GM12874 (cell line): ENCODE data around the gene PRUNE2.

ENCODE experiments used
- TF ChIP-seq, protein P1 (sequence below): IDR thresholded peaks from 2 replicates; pipeline ENCODE4 v1.5.1; 2011; ENCODE audit warnings: low read depth, mild to moderate bottlenecking, control low read depth, low read length, moderate library complexity; ENCODE audit not compliant: insufficient read depth

Gene PRUNE2

DNA sequence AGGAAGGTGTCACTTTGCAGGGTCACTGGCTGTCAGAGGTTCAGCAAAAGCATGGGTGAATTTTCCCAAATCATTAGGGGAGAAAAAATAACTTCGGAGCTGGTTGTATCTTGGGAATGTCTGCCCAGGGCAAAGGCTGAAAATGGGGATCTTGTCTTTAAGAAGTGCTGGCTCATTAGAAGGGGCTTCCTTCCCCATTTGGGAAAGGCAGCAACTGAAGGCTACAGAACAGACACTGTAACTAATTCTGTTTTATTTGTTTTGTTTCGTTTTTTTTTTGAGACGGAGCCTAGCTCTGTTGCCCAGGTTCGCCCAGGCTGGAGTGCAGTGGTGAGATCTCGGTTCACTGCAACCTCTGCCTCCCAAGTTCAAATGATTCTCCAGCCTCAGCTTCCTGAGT is 212.0 kb downstream of the PRUNE2 start:
- TF ChIP-seq, protein P1, sequence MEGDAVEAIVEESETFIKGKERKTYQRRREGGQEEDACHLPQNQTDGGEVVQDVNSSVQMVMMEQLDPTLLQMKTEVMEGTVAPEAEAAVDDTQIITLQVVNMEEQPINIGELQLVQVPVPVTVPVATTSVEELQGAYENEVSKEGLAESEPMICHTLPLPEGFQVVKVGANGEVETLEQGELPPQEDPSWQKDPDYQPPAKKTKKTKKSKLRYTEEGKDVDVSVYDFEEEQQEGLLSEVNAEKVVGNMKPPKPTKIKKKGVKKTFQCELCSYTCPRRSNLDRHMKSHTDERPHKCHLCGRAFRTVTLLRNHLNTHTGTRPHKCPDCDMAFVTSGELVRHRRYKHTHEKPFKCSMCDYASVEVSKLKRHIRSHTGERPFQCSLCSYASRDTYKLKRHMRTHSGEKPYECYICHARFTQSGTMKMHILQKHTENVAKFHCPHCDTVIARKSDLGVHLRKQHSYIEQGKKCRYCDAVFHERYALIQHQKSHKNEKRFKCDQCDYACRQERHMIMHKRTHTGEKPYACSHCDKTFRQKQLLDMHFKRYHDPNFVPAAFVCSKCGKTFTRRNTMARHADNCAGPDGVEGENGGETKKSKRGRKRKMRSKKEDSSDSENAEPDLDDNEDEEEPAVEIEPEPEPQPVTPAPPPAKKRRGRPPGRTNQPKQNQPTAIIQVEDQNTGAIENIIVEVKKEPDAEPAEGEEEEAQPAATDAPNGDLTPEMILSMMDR: no peak

DNA sequence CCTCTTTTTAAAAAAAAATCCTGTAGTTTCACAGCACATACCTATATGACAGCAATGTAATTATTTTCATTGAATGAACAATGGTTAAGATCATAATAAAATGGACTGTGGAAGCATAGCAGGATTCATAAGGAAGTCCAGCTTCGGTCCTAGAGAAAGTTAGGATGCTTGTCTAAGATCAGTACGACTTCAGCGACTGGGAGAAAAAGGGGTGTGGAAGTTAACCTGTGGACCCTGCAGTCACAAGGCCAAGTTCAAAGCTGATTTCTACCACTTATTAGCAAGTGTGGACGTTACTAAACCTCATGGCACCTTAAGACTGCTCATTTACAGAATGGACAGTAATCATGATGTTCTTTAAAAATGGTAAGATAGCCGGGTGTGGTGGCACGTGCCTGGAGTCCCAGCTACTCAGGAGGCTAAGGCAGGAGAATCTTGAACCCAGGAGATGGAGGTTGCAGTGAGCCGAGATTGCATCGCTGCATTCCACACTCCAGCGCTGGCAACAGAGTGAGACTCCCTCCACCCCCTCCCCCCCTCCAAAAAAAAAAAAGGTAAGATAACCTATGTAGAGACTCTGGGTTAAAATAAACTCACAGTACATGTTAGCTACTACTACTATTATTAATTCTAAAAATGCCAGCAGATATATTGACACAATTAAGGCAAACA is 213.3 kb downstream of the PRUNE2 start:
- TF ChIP-seq, protein P1: no peak

DNA sequence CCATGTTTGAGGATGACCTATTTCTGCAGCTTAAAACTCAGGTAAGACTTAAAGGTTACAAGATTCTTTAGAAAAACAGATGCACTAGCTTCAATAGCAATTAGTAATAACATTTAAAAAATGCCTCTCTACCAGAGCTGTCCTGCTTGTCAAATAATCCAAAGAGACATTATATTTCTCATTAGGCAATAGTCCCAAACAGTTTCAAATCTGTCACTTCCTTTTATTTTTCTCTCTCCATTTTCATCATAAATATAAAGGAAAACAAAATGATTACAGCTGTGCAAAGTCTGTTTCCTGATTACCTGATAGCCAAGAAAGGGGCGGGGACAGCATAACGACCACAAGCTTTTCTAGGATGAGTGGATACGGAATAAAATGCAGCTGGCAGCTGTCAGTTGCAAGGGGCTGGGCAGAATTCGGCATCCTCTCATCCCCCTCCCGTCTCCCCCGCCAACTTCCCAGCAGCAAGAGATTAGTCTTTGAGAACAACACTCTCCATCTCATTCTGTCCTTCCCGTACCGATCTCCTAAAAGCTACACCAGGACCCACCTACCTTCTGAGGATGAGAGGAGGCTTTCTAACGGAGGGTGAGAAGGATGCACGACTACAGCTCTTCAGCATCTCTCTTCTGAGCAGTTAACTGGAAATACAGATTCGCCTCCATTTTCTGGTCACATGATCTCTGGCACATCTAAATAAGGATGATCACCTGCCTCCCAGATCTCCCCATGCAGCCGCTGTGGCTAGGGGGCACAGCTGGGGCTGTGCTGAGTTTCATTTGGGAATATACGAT is 214.2 kb downstream of the PRUNE2 start:
- TF ChIP-seq, protein P1: no peak

DNA sequence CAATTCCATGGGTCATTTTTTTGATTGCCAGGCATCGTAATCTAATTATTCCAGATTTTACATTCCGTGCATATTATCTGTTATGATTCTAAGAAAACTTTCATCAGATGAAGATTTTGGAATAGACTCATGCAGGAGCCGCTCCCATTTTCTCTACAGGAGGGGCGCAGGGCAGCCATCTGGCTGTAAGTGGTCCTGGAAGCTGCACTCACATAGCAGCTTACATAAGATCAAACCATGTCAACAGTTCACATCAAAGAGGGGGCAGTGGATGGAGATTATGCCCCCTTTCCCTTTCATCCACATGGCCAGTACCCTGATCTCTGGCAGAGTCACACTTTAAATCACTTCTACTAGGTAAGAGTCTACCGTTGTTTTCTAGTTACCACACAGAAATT is 214.9 kb downstream of the PRUNE2 start:
- TF ChIP-seq, protein P1: no peak

DNA sequence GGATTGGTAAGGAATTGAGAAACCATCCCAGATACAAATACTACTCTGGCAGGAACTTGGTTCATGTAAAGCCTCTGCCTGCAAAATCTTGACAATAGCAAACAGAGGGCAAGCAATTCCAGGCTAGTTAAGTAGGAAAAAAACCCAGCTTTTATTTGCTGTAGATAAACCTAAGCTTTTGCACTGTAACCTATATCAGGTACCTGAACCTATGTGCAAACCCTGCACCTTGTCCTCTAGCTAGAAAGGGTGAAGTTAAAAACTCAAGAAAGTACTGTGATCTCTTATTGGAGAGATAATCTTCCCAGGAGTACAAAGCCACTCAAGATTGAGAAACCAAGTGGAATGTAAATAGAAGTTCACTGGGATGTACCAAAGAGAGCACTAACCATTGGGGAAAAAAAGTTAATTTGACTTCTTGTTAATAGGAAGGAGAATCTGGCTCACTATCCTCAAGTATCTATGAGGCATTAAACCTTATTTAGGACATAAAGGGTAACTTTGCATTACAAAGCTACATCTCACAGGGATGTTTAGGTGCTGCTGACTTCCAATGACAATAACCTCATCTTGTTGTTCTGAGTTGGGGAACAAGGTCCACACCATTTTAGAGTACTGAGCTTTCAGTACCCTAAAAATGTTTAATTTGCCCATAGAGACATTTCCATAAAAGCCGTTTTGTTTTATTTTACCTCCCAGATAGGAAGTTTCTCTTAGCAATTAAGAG is 215.5 kb downstream of the PRUNE2 start:
- TF ChIP-seq, protein P1: no peak

DNA sequence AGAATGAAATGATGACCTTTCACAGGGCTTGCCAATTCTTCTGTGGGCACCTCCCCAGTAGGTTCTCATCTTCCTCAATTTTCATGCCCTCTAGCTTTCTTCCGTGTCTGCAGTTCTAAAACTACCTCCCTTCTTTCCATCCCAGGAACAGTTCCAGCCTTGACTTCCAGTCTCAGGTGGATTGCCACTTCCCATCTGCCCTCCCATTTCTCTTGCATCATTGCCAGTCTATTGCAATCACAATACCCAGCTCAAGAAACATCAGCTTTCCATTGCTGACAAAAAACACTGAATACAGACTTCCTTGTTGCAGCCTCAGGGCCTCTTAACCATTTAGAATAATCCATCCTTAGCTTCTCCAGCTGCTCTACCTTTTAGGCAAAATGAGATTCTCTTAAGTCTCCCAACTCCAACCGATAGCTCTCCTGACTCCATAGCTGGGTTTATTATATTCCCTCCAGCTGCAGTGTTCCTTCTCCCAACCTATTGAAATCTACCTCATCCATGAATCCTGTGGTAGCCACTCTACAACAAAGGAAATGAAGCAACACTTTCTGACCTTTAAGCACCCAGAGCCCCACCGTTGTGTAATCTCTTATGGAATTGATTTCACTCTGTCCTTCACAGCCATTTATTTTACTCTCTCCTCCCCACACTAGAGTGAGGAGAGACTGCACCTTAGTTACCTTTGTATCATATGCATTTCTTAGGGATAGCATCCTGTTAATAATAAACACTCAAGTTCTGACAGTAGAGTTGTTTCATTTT is 217.3 kb downstream of the PRUNE2 start:
- TF ChIP-seq, protein P1: no peak
